HepG2 (cell line): ENCODE data around the gene ITGB2. TPM values are rescaled to one million over a fixed set of nuclear protein-coding genes. Genes with fewer than 3 reads are reported as not detected.

ENCODE experiments used
- CBX1 ChIP-seq: IDR thresholded peaks from one replicate; pipeline ENCODE4 v1.6.1; 2016; ENCODE audit warnings: antibody characterized with exemption, low read depth
- DMAP1 ChIP-seq: IDR thresholded peaks from 2 replicates; pipeline ENCODE4 v1.6.1; 2016
- EZH2 ChIP-seq: conservative IDR thresholded peaks from 2 replicates; pipeline ENCODE4 v1.6.1; 2012; ENCODE audit warnings: mild to moderate bottlenecking, low read depth, low read length, moderate library complexity
- FOXA1 ChIP-seq, 2 experiments: fragments of 450-650 bp in 1 of 2; sonication (generic) in 1 of 2; formaldehyde crosslinking in 1 of 2; IDR thresholded peaks; 2 replicates each; pipeline versions ENCODE4 v1.4.0 to v1.6.1; 2016 to 2020; ENCODE audit warnings: missing genetic modification reagents in 1 of 2
- GRHL1 ChIP-seq: sonication (generic); formaldehyde crosslinking; conservative IDR thresholded peaks from 2 replicates; pipeline ENCODE4 v1.8.0; 2022; ENCODE audit warnings: missing genetic modification reagents
- HNF4A ChIP-seq: sonication (generic); formaldehyde crosslinking; IDR thresholded peaks from 2 replicates; pipeline ENCODE4 v1.4.0; 2020; ENCODE audit warnings: missing genetic modification reagents
- HNF4G ChIP-seq, 2 experiments: sonication (generic) in 1 of 2; formaldehyde crosslinking in 1 of 2; IDR thresholded peaks; 2 replicates each; pipeline versions ENCODE4 v1.4.0 to v1.6.1; 2011 to 2020; ENCODE audit warnings: borderline replicate concordance in 2 of 2, low read depth in 2 of 2, mild to moderate bottlenecking in 2 of 2, low read length in 1 of 2, missing genetic modification reagents in 1 of 2, moderate library complexity in 1 of 2
- SOX6 ChIP-seq, 2 experiments: fragments of 450-650 bp in 1 of 2; sonication (generic) in 1 of 2; formaldehyde crosslinking in 1 of 2; IDR thresholded peaks; 2 replicates each; pipeline versions ENCODE4 v1.4.0 to v1.6.1; 2017 to 2020; ENCODE audit warnings: antibody characterized with exemption in 1 of 2, mild to moderate bottlenecking in 1 of 2, missing genetic modification reagents in 1 of 2
- STAG1 ChIP-seq: sonication (generic); formaldehyde crosslinking; IDR thresholded peaks from 2 replicates; pipeline ENCODE4 v1.4.0; 2020; ENCODE audit warnings: missing genetic modification reagents
- TFAP4 ChIP-seq: sonication (generic); IDR thresholded peaks from 2 replicates; pipeline ENCODE4 v1.6.1; 2016; ENCODE audit warnings: low read depth, borderline replicate concordance
- THAP9 ChIP-seq: sonication (generic); formaldehyde crosslinking; IDR thresholded peaks from 2 replicates; pipeline ENCODE4; 2020; ENCODE audit warnings: missing genetic modification reagents, mild to moderate bottlenecking, borderline replicate concordance
- ZBTB33 ChIP-seq: sonication (generic); formaldehyde crosslinking; IDR thresholded peaks from 2 replicates; pipeline ENCODE4 v1.4.0; 2020; ENCODE audit warnings: missing genetic modification reagents
- ZKSCAN8 ChIP-seq: IDR thresholded peaks from 2 replicates; pipeline ENCODE4 v1.6.1; 2016; ENCODE audit warnings: borderline replicate concordance, missing genetic modification reagents, missing compliant biosample characterization
- ZMYM3 ChIP-seq: sonication (generic); formaldehyde crosslinking; IDR thresholded peaks from 2 replicates; pipeline ENCODE4 v1.5.1; 2020; ENCODE audit warnings: mild to moderate bottlenecking, missing genetic modification reagents
- ZNF484 ChIP-seq: sonication (generic); formaldehyde crosslinking; IDR thresholded peaks from 2 replicates; pipeline ENCODE4 v1.5.1; 2020; ENCODE audit warnings: mild to moderate bottlenecking, low read depth, missing genetic modification reagents, borderline replicate concordance
- ZNF709 ChIP-seq: sonication (generic); formaldehyde crosslinking; IDR thresholded peaks from 2 replicates; pipeline ENCODE4 v1.5.0; 2020; ENCODE audit warnings: mild to moderate bottlenecking, missing genetic modification reagents
- ZNF879 ChIP-seq: sonication (generic); formaldehyde crosslinking; IDR thresholded peaks from 2 replicates; pipeline ENCODE4 v1.8.1; 2023; ENCODE audit warnings: missing genetic modification reagents
- polyA plus RNA-seq, 8 experiments: library from polyadenylated mRNA; depleted of rRNA in 3 of 8; stranded (reverse) in 7 of 8; unstranded in 1 of 8; fragments of >200 nt; fragmentation: Illumina TruSeq in 4 of 8; extraction: Trizol in 4 of 8; gene quantifications; 2 replicates each; pipeline versions ENCODE4 v1.2.1 to v1.2.3, GENCODE V29; 2011 to 2016; ENCODE audit warnings: low read depth in 4 of 8, missing spikeins in 1 of 8, mixed read lengths in 1 of 8; ENCODE audit not compliant: insufficient read depth in 1 of 8
- total RNA-seq, 5 experiments: library from RNA; depleted of rRNA; stranded (reverse); fragments of >200 nt; fragmentation: Illumina TruSeq; extraction: Trizol; gene quantifications; 2 replicates each; pipeline ENCODE4 v1.2.3, GENCODE V29; 2016; ENCODE audit warnings: low read depth in 1 of 5

Gene ITGB2
- total and polyA plus RNA-seq, 2 of the 13 experiments (the other 11 are each of a cell fraction or from before 2014, with no cell fraction given) = 4.2 to 18.0 TPM

- TF ChIP-seq TFAP4 (peak; percentile 98), STAG1 (CRISPR knock-in tag) (no peak), SOX6 (IDR thresholded peaks at IDR 0.05) (no peak), SOX6 (CRISPR knock-in tag; IDR thresholded peaks at IDR 0.05) (peak; percentile 50; the same call in 1 of the 2 replicates), CBX1 (no peak), ZBTB33 (0 out of 2 replicates have a peak, but pooled peaks have one; percentile 35), HNF4G (IDR thresholded peaks at IDR 0.05; ENCODE audit: borderline replicate concordance, low read depth, low read length) (peak; percentile 59), HNF4G (CRISPR knock-in tag; IDR thresholded peaks at IDR 0.05; ENCODE audit: borderline replicate concordance, low read depth) (peak; percentile 84; the same call in 1 of the 2 replicates), FOXA1 (IDR thresholded peaks at IDR 0.05) (no peak), FOXA1 (CRISPR knock-in tag; IDR thresholded peaks at IDR 0.05) (peak; percentile 35), GRHL1 (no peak), EZH2 (no peak), ZNF879 (CRISPR knock-in tag) (no peak), ZNF709 (CRISPR knock-in tag) (peak; percentile 59; the same call in 1 of the 2 replicates), DMAP1 (CRISPR knock-in tag) (peak; percentile 30; the same call in 1 of the 2 replicates), ZMYM3 (CRISPR knock-in tag) (peak; percentile 57), HNF4A (peak; percentile 90), THAP9 (CRISPR knock-in tag) (peak; percentile 60; the same call in 1 of the 2 replicates), ZNF484 (CRISPR knock-in tag) (0 out of 2 replicates have a peak, but pooled peaks have one; percentile 63), ZKSCAN8 (CRISPR knock-in tag) (peak; percentile 26; the same call in 1 of the 2 replicates)
These were observed 6.4 kb downstream of the ITGB2 start (continued) for GRCh38 chr21:44914176-44914874.
